ENCODE data around the gene STXBP1.

- TF ChIP-seq ELF1 (tag; IDR thresholded peaks at IDR 0.05) (no peak), ZBTB43 (CRISPR knock-in tag; IDR thresholded peaks at IDR 0.05) (no peak), HNRNPL (IDR thresholded peaks at IDR 0.05; ENCODE audit: low read depth, low read length) (no peak), CREB1 (IDR thresholded peaks at IDR 0.05) (no peak), CREB1 (CRISPR knock-in tag; IDR thresholded peaks at IDR 0.05) (no peak), POLR2AphosphoS5 (IDR thresholded peaks at IDR 0.05; ENCODE audit: control insufficient read depth, insufficient read depth, low read depth, low read length) (no peak), GABPA (tag; conservative IDR thresholded peaks at IDR 0.05; ENCODE audit: low read depth) (no peak), E4F1 (CRISPR knock-in tag; IDR thresholded peaks at IDR 0.05; ENCODE audit: borderline replicate concordance) (no peak), SMARCE1 (IDR thresholded peaks at IDR 0.05) (no peak)
- TF ChIP-seq, protein P1, sequence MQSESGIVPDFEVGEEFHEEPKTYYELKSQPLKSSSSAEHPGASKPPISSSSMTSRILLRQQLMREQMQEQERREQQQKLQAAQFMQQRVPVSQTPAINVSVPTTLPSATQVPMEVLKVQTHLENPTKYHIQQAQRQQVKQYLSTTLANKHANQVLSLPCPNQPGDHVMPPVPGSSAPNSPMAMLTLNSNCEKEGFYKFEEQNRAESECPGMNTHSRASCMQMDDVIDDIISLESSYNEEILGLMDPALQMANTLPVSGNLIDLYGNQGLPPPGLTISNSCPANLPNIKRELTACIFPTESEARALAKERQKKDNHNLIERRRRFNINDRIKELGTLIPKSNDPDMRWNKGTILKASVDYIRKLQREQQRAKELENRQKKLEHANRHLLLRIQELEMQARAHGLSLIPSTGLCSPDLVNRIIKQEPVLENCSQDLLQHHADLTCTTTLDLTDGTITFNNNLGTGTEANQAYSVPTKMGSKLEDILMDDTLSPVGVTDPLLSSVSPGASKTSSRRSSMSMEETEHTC (IDR thresholded peaks at IDR 0.05), result no peak
- TF ChIP-seq, protein P2, sequence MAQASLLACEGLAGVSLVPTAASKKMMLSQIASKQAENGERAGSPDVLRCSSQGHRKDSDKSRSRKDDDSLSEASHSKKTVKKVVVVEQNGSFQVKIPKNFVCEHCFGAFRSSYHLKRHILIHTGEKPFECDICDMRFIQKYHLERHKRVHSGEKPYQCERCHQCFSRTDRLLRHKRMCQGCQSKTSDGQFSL (CRISPR knock-in tag; IDR thresholded peaks at IDR 0.05), result no peak
- TF ChIP-seq, protein P2 (tag; IDR thresholded peaks at IDR 0.05), result no peak
These were observed 12.6 kb upstream of the STXBP1 start for GRCh38 chr9:127599550-127599891.

Data from K562 (cell line).